SK-N-MC (cell line): ENCODE results near the gene NSFL1C.

Source experiments
- DNase-seq: peaks from one replicate; pipeline ENCODE4 v3.0.0-alpha.2; 2011; ENCODE audit warnings: low read depth, low spot score
- H3K27ac ChIP-seq: fragments of 200-600 bp; sonication (generic); 2 replicates; pipeline ENCODE4 v1.5.1; 2016; ENCODE audit warnings: mixed run types
- H3K36me3 ChIP-seq: fragments of 200-600 bp; sonication (generic); 2 replicates; pipeline ENCODE4 v1.6.1; 2017; ENCODE audit warnings: antibody characterized with exemption, low read length, mixed read lengths; ENCODE audit not compliant: insufficient read depth
- H3K4me3 ChIP-seq: fragments of 200-600 bp; sonication (generic); 2 replicates; pipeline ENCODE4 v1.5.1; 2016
- H3K9ac ChIP-seq: fragments of 200-600 bp; sonication (generic); 2 replicates; pipeline ENCODE4 v1.8.0; 2017; ENCODE audit warnings: mixed run types, mixed read lengths; ENCODE audit not compliant: insufficient read length
- H3K9me3 ChIP-seq: fragments of 200-600 bp; sonication (generic); 2 replicates; pipeline ENCODE4 v1.6.1; 2017; ENCODE audit warnings: low read depth, mild to moderate bottlenecking, antibody characterized with exemption, low read length, moderate library complexity, mixed read lengths
- EZH2 ChIP-seq: fragments of 200-600 bp; sonication (generic); IDR thresholded peaks from one replicate; pipeline ENCODE4 v1.6.1; 2017; ENCODE audit warnings: antibody characterized with exemption
- FOXP2 ChIP-seq: optimal IDR thresholded peaks from 2 replicates; pipeline ENCODE3; 2011; ENCODE audit warnings: mild to moderate bottlenecking, moderate library complexity; ENCODE audit not compliant: insufficient read depth; ENCODE audit errors: extremely low read length, control extremely low read depth
- POLR2AphosphoS5 ChIP-seq: IDR thresholded peaks from 2 replicates; pipeline ENCODE4 v1.6.1; 2012; ENCODE audit warnings: mild to moderate bottlenecking, low read depth, low read length, borderline replicate concordance

NSFL1C gene

GRCh38 chr20:1397710-1398109, 68.9 kb downstream of the NSFL1C start:
- Histone ChIP-seq H3K36me3 (no peaks in the 10 kb centered on the region), H3K27ac (no peak overlapping the region), H3K9ac (no peak overlapping the region), H3K4me3 (no peak overlapping the region), H3K9me3 (no peaks in the 10 kb centered on the region)
- no peak for TF ChIP-seq POLR2AphosphoS5
- no peak for TF ChIP-seq EZH2
- TF ChIP-seq FOXP2 = no peak
- no peak for DNase-seq

DNA sequence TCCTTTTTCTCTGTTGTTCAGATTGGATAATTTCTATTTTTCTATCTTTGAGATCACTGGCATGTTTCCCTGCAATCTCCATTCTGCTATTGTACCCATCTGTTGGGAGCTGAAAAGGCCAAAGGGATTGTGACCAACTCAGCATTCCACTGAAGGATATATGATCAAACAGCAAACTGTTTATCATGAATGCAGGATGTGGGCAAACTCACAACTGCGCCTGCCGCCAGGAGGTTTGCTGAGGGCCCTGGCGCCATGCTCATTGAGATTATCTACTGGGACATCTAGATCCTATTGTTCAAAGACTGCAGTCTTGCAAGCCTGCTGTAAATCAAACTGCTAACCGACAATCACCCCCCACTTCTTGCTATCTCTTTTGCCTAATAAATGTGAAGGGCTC, 69.9 kb downstream of the NSFL1C start:
- no peak for DNase-seq
- Histone ChIP-seq H3K27ac (no peak overlapping the region), H3K4me3 (no peak overlapping the region), H3K9me3 (no peaks in the 10 kb centered on the region), H3K36me3 (no peaks in the 10 kb centered on the region), H3K9ac (no peak overlapping the region)
- TF ChIP-seq POLR2AphosphoS5 = no peak
- no peak for TF ChIP-seq FOXP2
- no peak for TF ChIP-seq EZH2

DNA sequence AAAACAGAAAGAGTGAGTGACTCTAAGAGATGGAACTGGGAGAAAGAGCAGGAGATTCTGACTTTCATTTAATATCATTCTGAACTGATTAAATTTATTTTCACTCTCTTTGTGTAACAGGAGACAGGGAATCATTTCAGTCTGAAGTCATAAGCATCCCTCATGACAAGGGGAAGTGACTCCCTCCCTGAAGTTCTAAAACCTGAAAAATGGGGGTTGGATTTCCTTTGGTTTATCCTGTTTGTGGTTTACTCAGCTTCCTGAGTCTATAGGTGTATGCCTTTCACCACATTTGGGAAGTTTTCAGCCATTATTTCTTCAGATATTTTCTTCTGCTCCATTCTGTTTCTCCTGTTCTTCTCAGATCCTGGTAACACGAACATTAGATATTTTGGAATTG, 70.4 kb downstream of the NSFL1C start:
- Histone ChIP-seq H3K36me3 (no peaks in the 10 kb centered on the region), H3K9ac (no peak overlapping the region), H3K9me3 (no peaks in the 10 kb centered on the region), H3K4me3 (no peak overlapping the region), H3K27ac (no peak overlapping the region)
- no peak for DNase-seq
- TF ChIP-seq EZH2 = no peak
- TF ChIP-seq FOXP2 = no peak
- TF ChIP-seq POLR2AphosphoS5 = no peak

DNA sequence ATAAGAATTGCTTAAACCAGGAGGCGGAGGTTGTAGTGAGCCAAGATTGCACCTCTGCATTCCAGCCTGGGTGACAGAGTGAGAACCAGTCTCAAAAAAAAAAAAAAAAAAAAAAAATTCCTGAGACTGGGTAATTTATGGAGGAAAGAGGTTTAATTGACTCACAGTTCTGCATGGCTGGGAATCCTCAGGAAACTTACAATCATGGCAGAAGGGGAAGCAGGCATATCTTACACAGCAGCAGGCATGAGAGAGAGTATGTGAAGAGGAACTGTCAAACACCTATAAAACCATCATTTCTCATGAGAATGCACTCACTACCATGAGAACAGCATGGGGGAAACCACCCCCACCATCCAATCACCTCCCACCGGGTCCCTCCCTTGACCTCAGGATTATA, 72.0 kb downstream of the NSFL1C start:
- TF ChIP-seq EZH2 (no peak), FOXP2 (no peak), POLR2AphosphoS5 (no peak)
- Histone ChIP-seq H3K36me3 (peaks cover 2% of the 10 kb centered on the region; the same call in 1 of the 2 replicates), H3K4me3 (no peak overlapping the region), H3K9ac (no peak overlapping the region), H3K9me3 (no peaks in the 10 kb centered on the region), H3K27ac (no peak overlapping the region)
- DNase-seq = no peak

DNA sequence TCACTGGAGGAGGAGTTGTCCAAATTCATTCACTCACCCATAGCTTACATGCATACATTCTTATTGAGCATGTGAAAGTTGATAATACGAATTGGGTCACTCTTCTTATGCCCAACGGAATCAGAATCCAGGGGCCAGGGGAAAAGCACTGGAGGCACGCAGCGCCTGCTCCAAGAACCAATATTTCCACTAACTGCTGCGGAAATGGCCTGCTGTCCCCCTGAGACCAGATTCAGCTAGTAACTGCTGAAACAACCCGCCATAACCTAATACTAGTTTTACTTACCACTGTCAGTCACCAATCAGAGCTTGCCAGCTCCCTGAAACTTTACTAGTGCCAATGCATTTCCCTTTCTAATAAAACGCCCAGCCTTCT, 73.2 kb downstream of the NSFL1C start:
- TF ChIP-seq FOXP2 = no peak
- no peak for TF ChIP-seq POLR2AphosphoS5
- TF ChIP-seq EZH2 = no peak
- DNase-seq = no peak
- Histone ChIP-seq H3K9me3 (no peaks in the 10 kb centered on the region), H3K27ac (no peak overlapping the region), H3K9ac (peak overlapping the region; percentile 64), H3K4me3 (peak overlapping the region; percentile 93), H3K36me3 (peaks cover 5% of the 10 kb centered on the region; the same call in 1 of the 2 replicates)

GRCh38 chr20:1392693-1393506, 73.7 kb downstream of the NSFL1C start, which contains the start of gene FKBP1A:
Gene FKBP1A, minus strand, starts transcription at chr20:1393054. Its CDS starts 56 bp downstream, at chr20:1392998.
- Histone ChIP-seq H3K9ac (peak within 1 kb of the TSS; percentile 85), H3K4me3 (peak within 1 kb of the TSS; percentile 93), H3K9me3 (no peaks in the 10 kb centered on the region), H3K36me3 (peaks cover 5% of the 10 kb centered on the region; the same call in 1 of the 2 replicates), H3K27ac (no peak within 1 kb of the TSS)
- TF ChIP-seq FOXP2 = no peak
- TF ChIP-seq POLR2AphosphoS5 = peak; percentile 76; the same call in 1 of the 2 replicates
- DNase-seq = peak; percentile 60

- H3K9ac ChIP-seq = peak overlapping the region; percentile 85
- H3K36me3 ChIP-seq = peaks cover 5% of the 10 kb centered on the region; the same call in 1 of the 2 replicates
- H3K4me3 ChIP-seq = peak overlapping the region; percentile 93
- no peaks in the 10 kb centered on the region for H3K9me3 ChIP-seq
- TF ChIP-seq FOXP2 = no peak
- no peak for TF ChIP-seq EZH2
- TF ChIP-seq POLR2AphosphoS5 = no peak
- no peak for DNase-seq
- H3K27ac ChIP-seq = no peak overlapping the region
These were observed 74.3 kb downstream of the NSFL1C start for GRCh38 chr20:1392443-1392692.
